ENCODE results near the gene NEK1.
A peak's percentile ranks its signal among the peaks of the same experiment; 100 is the strongest.

The NEK1 gene, protein sequence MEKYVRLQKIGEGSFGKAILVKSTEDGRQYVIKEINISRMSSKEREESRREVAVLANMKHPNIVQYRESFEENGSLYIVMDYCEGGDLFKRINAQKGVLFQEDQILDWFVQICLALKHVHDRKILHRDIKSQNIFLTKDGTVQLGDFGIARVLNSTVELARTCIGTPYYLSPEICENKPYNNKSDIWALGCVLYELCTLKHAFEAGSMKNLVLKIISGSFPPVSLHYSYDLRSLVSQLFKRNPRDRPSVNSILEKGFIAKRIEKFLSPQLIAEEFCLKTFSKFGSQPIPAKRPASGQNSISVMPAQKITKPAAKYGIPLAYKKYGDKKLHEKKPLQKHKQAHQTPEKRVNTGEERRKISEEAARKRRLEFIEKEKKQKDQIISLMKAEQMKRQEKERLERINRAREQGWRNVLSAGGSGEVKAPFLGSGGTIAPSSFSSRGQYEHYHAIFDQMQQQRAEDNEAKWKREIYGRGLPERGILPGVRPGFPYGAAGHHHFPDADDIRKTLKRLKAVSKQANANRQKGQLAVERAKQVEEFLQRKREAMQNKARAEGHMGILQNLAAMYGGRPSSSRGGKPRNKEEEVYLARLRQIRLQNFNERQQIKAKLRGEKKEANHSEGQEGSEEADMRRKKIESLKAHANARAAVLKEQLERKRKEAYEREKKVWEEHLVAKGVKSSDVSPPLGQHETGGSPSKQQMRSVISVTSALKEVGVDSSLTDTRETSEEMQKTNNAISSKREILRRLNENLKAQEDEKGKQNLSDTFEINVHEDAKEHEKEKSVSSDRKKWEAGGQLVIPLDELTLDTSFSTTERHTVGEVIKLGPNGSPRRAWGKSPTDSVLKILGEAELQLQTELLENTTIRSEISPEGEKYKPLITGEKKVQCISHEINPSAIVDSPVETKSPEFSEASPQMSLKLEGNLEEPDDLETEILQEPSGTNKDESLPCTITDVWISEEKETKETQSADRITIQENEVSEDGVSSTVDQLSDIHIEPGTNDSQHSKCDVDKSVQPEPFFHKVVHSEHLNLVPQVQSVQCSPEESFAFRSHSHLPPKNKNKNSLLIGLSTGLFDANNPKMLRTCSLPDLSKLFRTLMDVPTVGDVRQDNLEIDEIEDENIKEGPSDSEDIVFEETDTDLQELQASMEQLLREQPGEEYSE (N-terminal part only)

DNA sequence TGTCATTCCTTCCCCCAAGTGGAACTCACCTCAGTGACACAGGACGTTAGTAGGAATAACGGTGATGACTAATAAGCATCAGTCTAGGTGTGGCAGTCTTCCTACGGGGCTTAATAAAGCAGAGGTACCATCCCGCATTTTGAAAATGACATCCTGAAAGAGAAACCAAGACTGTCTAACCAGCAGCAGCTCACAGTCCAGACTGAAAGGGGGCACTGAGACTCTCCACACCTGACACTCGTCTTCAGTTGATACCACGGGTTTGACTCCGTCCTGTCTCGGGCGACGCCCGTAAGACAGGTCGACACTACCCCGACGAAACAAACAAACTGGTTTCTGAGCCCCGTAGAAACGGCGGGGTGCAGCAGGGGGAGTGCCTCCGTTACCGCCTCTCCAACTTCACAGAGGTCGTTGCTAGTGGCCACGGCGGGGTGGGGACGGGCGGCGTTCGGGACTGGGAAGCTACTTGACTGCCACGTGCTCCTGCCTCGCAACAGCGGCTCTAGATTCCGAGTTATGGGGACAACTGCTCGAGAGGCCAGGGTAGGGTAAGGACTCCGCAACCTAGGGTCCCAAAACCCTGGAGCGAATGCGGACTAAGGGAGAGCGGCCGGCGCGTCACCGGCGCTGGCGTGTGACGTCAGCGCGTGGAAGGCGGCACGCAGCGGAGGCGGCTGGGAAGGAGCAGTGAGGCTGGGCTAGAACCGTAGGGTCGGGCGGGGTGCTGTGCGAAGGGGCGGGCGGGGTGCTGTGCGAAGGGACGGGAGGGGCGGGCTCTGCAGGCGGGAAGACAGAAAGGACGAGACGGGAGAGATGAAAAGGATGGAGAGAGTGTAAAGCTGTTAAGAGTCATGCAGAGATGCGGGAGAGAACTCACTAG is at the start of gene NEK1:
Gene NEK1 (minus strand): TSS at position 593 of the 880 bp plus-strand sequence. CDS start 9,953 bp downstream, outside the sequence.
- peak; percentile 68 for DNase-seq (ENCODE audit: low read depth)

DNA sequence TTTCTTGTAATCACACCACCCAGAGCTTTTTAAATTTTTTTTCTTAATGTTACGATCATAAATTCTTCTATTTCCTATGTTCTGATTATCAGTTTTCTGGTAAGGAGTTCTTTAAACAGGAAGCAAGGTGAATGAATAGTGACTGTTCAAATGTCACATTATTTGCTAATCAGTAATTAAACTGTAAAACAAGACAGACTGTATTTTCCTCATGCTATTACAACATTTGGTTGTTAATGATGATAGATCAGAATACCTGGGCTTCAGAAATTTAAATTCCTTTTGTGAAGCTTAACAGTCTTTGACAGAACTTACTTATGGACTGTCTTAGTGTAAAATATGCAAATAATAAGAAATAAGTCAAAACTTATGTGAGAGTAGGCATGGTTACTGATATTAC is 49.4 kb upstream of the NEK1 start:
- DNase-seq (ENCODE audit: low read depth), result no peak

DNA sequence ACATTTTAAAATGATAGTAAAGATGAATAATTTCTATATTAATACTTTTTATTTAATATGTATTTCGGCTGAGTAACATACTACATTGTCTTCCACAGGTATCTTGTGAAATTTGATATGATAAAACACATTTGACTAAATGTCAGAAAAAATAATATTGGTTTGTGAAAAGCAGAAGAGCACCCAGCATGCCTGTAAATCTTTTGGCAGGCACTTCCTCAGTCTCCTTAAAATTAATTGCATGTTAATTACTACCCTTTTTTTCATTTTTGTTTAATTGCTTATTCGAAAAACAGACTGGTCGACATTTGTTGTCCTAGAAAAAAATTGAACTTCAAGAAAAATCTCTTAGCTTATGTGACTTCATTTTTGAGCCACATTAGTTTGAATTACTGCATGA is 48.5 kb upstream of the NEK1 start:
- no peak for DNase-seq (ENCODE audit: low read depth)

DNA sequence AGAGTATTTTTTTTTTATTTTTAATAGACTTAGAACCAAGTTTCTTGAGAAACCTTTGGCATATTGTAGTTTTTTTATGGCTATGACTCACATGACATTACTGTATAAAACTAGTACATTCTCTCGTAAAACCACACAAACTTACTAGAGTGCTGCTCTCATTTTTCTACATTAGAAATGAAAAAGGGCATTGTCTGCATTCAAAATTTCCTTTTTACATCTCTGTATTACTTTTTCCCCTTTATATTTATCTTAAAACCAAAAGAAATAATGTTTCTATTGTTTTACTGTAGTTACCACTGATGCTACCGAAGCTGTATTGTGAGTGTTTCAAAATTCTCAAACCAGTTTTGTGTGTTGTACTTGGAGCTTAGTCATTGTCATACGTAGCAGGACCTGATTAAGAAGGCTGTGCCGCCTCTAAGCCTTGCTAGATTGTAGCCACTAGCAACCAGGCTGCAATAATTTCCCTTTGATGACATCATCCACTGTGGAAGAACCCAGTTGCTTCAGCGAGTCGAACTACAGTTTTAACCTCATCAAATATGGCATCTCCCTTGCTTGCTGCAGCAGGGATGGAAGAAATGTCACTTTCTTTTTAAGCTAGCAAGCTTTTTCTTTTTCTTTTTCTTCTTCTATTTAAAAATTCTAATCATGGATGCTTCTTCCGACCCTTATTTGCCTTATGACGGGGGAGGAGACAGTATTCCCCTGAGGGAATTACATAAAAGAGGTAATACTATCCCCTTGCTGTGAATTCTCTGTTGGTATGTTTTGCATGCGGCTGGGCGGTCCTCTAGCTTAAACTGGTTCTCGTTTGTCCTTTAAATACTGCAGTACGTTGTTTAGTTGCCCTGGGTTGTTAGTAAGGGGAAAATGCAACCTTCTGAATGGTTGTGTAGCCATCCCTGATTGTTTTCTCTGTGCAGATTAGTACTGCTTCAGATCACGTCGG is 47.6 kb upstream of the NEK1 start:
- DNase-seq (ENCODE audit: low read depth), result peak; percentile 32

DNA sequence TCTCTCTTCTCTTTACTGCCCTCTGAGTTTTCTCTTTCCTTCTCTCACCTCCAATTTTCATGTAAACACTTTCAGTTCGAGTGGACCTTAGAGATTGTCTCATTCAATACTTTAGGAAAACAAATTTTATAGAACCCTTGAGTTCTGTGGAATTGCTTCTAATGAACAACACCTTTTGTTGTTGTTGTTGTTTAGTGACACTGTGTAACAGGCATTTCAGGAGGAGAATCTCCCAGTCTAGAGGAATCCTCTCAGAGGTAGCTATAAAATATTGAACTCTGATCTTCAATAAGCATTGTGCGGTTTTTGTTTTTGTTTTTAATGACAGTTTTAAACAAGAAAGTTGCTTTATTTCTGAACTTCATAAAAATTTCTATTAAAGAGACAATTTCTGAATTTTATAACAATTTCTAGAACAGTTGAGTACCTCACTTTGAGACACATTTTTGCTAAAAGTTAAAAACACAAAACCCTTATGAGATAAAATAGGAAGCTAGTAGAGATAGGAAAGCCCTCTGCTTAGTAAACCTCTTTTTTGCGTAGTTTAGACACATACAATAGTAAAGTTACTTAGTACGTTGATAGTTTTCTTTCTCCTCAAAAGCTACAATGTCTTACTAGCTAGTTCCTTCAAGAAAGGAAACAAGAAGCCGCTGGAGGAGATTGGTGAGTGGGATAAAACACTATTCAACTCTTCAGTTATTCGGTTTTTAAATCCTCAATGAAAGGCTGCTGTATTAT is 46.8 kb upstream of the NEK1 start:
- DNase-seq (ENCODE audit: low read depth), result no peak

DNA sequence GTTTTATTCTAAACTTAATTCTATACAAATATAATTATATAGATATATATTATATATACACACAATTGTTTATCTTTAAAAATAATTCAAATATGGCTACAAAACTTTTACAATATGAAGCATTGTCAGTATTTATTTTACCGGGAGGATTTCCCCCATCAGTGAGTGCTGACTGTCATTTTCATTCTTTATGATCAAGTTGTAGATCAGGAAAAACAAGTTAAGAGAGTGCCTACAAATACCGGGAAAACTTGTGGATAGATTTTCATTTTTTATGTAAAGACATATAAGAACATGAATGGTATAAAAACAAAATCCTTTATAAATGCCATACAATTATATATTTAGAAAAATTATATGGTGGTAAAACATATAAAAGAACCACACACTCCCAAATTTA is 45.8 kb upstream of the NEK1 start:
- no peak for DNase-seq (ENCODE audit: low read depth)

DNA sequence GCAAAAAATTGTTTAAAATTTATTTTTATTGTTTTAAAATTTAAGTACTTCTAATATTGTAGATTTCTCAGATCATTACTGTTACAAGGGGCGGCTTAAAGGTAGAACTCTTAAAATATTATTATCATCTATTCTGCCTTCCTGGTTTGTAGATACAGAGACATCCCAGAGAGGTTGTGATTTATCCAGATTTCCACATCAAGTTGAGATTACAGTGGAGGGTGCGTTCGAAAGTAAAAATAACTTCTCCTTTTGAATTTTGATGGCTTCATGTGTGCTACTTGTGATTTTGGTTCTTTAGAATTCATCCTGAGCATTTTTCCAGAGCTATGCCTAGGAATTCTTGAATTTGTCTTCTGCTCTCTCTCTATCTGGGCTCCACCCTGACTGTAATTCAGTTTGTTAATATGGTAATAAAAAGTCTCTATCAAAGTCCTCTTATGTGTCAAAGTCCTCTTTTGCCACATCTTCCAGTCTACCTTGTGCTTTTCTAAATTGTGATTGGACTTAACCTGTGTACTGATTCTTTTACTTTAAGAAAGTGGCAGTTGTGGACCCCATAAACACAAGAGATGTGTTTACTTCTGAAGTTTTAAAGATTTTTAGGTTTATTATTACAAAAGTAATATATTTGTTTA is 45.2 kb upstream of the NEK1 start:
- no peak for DNase-seq (ENCODE audit: low read depth)

DNA sequence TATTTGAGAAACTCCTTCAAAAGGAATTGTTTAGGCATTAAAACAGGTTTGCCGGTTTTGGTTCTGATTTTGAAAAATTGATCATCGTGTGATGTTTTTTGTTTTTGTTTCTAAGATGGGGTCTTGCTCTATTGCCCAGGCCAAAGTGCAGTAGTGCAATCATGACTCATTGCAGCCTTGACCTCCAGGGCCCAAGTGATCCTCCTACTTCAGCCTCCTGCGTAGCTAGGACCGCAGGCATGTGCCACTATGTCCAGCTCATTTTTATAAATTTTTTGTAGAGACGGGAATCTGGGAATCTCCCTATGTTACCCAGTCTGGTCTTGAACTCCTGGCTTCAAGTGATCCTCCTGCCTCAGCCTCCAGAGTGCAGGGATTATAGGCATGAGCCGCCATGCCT is 43.0 kb upstream of the NEK1 start:
- no peak for DNase-seq (ENCODE audit: low read depth)

DNA sequence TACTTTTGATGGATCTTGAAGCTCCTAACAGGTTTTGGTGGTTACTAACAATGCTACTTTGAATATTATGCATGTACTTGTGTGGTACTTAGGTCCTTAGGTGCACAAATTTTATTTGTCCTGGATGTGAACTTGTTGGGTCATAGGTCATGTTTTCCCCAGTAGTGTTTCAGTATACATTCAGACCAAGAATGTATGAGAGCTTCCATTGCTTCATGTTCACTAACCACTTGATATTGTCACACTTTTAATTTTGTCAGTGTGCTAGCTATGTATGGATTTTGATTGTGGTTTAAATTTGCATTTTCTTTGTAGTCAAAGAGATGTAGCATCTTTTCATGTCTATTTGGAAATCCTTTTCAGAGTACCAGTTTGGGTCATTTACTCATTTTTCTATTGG is 40.2 kb upstream of the NEK1 start:
- no peak for DNase-seq (ENCODE audit: low read depth)

DNA sequence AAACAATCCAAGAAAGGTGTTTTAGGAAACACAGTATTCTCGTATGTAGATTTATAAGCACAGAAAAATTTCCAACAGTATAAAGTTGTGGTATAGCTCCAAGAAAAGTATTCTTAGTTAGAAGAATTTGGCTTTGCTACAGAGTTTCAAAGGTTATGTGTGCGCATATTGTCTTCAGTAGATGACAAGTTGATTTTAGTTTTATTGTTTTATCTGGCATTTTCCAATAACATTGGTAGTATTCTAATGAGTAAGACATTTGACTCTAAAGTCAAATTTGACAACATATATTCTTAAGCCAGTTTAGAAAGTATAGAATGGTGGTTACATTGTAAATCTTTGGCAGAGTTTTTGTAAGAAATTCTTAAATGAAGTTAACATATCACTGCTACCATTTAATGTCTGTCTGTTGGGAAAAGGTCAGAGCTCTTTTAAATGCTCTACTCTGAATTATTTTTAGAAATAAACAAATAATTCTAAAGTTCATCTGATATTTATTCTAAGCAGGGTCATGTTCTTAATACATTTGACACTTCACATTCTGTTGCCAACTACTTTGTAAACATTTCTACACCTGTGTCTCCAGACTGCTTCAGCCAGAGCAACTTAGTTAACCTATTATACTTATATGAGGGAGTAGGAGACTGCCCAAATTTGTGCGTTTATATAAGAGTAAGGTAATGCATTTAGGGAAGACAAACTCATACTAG is 38.0 kb upstream of the NEK1 start:
- DNase-seq (ENCODE audit: low read depth), result no peak

DNA sequence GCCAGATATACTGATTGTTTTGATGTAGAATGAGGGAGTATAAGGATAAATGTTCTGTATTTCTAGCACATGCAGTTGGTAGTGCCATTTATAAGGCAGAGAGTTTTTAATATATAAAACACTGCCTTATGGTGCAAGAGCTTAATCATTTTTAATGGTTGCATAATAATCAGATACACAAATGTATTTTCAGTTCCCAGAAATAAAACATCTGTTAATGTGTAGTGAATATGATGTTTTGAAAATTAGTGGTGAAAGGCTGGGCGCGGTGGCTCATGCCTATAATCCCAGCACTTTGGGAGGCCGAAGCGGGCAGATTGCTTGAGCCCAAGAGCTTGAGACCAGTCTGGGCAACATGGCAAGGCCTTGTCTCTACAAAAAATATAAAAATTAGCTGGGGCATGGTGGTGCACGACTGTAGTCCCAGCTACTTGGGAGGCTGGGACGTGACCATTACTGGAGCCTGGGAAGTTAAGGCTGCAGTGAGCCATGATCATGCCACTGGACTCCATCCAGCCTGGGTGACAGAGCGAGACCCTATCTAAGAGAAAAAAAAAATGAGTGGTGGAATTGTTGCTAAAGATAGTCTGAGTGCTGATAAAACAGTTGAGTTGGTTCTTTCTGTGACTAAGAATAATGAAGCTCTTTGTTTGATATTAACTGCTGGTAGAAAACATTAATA is 37.3 kb upstream of the NEK1 start:
- no peak for DNase-seq (ENCODE audit: low read depth)

DNA sequence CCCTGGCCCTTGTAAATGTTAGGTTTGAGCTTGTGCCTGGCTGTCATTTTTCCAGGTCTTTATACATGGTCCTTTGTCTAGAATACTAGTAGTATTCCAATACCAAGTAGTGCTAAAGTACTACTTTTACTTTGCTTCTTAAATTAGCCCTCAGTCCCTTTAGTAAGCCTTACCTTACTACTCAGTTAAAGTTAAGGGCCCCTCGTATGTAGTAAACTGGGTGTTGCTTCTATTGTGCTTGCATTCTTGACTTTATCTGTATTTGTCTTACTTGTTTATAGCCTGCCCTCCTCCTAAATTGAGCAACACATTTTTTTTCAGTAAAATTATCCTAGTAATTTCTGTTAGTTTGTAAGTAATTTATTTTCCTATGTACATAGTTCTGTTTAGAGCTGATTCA is 33.2 kb upstream of the NEK1 start:
- DNase-seq (ENCODE audit: low read depth), result no peak

DNA sequence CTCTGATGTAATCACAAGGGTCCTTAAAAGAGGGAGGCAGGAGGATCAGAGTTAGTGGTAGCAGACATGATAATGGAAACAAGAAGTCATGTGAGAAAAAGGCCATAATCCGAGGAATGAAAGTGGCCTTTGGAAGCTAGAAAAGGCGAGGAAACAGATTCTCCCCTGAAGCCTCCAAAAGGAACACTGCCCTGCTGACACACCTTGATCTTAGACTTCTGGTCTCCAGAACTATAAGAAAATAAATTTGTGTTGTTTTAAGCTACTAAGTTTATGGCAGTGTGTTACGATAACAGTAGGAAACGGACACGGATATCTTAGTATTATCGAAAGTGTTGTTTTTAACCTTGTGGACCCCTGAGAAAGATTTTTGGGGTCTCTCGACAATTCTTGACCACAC is 32.4 kb upstream of the NEK1 start:
- DNase-seq (ENCODE audit: low read depth), result no peak

DNA sequence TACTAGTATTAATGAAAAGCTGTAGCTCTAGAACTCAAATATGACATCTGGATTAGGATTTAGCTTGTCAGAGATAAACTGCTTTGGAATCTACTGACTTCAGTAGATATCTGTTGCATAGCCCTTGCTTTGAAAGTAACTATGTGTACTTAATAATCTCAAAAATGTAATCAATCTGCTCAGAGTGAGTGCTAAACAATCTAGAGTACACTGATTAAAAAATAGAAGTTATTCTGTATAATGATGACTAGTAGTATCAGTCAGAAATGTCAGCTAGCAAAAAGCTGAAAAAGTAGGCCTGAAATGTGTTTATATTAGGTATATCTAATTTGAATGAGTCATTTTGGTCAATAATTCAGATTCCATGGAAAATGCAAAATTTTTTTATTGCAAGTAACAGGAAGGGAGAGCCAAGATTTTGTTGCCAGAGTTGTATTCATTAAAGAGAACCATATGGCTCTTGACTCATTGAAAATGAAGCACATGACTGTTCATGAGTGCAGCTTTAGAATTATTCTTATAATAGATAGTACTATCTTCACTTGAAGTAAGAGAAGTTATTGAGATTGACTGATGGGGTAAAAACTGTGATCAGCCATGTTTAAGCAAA is 28.0 kb upstream of the NEK1 start:
- DNase-seq (ENCODE audit: low read depth), result no peak

DNA sequence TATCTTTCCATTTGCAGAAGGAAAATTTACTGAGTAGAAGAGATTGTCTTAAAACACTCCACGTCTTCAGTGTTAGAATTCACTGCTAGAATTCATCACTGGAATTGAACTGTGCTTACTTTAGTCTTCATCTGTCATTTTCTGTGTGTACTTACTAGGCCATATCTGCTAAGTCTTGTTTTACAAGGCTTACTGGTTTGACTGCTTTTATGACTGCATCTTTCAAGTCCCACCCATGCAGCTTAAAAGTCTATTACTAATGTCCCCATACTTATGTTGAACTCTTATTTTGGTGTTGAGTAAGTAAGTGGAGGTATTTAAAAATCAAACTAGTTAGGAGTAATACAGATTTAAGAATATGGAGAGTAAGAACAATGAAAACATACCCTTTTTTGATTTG is 22.6 kb upstream of the NEK1 start:
- no peak for DNase-seq (ENCODE audit: low read depth)

DNA sequence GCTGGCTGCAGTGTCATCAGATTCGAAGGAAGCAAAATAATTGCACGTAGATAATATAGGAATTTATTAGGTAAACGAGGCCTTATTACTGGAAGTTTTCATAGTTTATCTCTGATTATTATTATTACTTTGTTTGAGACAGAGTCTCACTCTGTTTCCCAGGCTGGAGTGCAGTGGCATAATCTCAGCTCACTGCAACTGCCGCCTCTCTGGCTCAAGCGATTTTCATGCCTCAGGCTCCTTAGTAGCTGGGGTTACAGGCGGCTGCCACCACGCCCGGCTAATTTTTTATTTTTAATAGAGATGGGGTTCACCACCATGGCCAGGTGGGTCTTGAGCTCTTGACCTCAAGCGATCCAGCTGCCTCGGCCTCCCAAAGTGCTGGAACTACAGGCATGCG is 20.5 kb upstream of the NEK1 start:
- DNase-seq (ENCODE audit: low read depth), result no peak

DNA sequence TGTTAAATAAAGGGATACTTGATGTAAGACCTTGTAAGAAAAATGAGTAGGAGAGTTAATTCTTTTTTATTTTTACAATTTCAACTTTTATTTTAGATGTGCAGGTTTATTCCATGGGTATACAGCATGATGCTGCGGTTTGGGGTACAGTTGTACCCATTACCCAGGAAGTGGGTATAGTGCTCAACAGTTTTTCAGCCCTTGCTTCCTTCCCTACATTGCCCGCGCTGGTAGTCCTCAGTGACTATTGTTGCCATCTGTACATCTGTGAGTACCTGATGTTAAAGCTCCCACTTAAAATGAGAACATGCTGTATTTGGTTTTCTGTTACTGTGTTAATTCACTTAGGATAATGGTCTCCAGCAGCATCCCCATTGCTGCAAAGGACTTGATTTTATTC is 17.7 kb upstream of the NEK1 start:
- DNase-seq (ENCODE audit: low read depth), result no peak

DNA sequence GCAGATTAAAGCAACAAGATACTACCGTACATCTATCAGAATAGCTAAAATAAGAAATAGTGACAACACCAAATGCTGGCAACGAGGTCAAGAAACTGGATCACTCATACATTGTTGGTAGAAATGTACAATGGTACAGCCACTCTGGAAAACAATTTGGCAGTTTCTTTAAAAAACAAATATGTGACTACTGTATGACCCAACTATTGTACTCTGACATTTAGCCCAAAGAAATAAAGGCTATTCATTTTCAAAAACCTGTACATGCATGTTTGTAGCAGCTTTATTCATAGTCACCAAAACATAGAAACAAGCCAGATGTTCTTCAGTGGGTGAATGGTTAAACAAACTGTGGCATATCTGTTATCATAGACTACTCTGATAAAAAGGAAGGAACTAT is 16.2 kb upstream of the NEK1 start:
- DNase-seq (ENCODE audit: low read depth), result no peak

Data from stimulated activated CD8-positive, alpha-beta memory T cell treated with anti-CD3 and anti-CD28 coated beads, Interleukin-15, amount 100 ng/mL, for 1 hour (primary cell).